ENCODE results near the gene TRAF3IP1.

TRAF3IP1 gene

GRCh38 chr2:238423561-238424312, 103.4 kb downstream of the TRAF3IP1 start:
- in situ Hi-C loops (cut with MboI; ENCODE audit: low sequenced_read_pairs): no loop called here

- in situ Hi-C loops (cut with MboI; ENCODE audit: low sequenced_read_pairs): no loop called here
Observed at GRCh38 chr2:238424313-238424700, 104.0 kb downstream of the TRAF3IP1 start.

GRCh38 chr2:238425505-238425978, 105.2 kb downstream of the TRAF3IP1 start:
- in situ Hi-C loops (cut with MboI; ENCODE audit: low sequenced_read_pairs): no loop called here

GRCh38 chr2:238425979-238426567, 105.8 kb downstream of the TRAF3IP1 start:
- in situ Hi-C loops (cut with MboI; ENCODE audit: low sequenced_read_pairs): no loop called here

- in situ Hi-C loops (cut with MboI; ENCODE audit: low sequenced_read_pairs): no loop called here
Observed at GRCh38 chr2:238426568-238427434, 106.5 kb downstream of the TRAF3IP1 start, which contains the start of gene ASB1. TSS of gene ASB1 (plus strand) at chr2:238426927. CDS start at chr2:238427071, 144 bp downstream.

- in situ Hi-C loops (cut with MboI; ENCODE audit: low sequenced_read_pairs): no loop called here
Observed at GRCh38 chr2:238427435-238428162, 107.3 kb downstream of the TRAF3IP1 start.

GRCh38 chr2:238428866-238429265, 108.5 kb downstream of the TRAF3IP1 start:
- in situ Hi-C loops (cut with MboI; ENCODE audit: low sequenced_read_pairs): no loop called here

- in situ Hi-C loops (cut with MboI; ENCODE audit: low sequenced_read_pairs): no loop called here
Observed at GRCh38 chr2:238430781-238431180, 110.5 kb downstream of the TRAF3IP1 start.

GRCh38 chr2:238431456-238431855, 111.1 kb downstream of the TRAF3IP1 start:
- in situ Hi-C loops (cut with MboI; ENCODE audit: low sequenced_read_pairs): no loop called here

GRCh38 chr2:238433300-238433915, 113.1 kb downstream of the TRAF3IP1 start:
- in situ Hi-C loops (cut with MboI; ENCODE audit: low sequenced_read_pairs): no loop called here

GRCh38 chr2:238433941-238434845, 113.9 kb downstream of the TRAF3IP1 start:
- in situ Hi-C loops (cut with MboI; ENCODE audit: low sequenced_read_pairs): no loop called here

- in situ Hi-C loops (cut with MboI; ENCODE audit: low sequenced_read_pairs): no loop called here
Observed at GRCh38 chr2:238434846-238435751, 114.8 kb downstream of the TRAF3IP1 start.

GRCh38 chr2:238435752-238436096, 115.4 kb downstream of the TRAF3IP1 start:
- in situ Hi-C loops (cut with MboI; ENCODE audit: low sequenced_read_pairs): no loop called here

- in situ Hi-C loops (cut with MboI; ENCODE audit: low sequenced_read_pairs): no loop called here
Observed at GRCh38 chr2:238438856-238439849, 118.8 kb downstream of the TRAF3IP1 start.

GRCh38 chr2:238439917-238440316, 119.6 kb downstream of the TRAF3IP1 start:
- in situ Hi-C loops (cut with MboI; ENCODE audit: low sequenced_read_pairs): no loop called here

GRCh38 chr2:238440331-238440730, 120.0 kb downstream of the TRAF3IP1 start:
- in situ Hi-C loops (cut with MboI; ENCODE audit: low sequenced_read_pairs): no loop called here

- in situ Hi-C loops (cut with MboI; ENCODE audit: low sequenced_read_pairs): no loop called here
Observed at GRCh38 chr2:238440767-238441166, 120.4 kb downstream of the TRAF3IP1 start.

Data from hTERT RPE-1 (cell line).